Retinal pigment epithelial cell (primary cell): ENCODE data around the gene CYP4F8.
"Not testable (repeated sequence)": the region's sequence is repeated elsewhere in the genome, so short reads cannot be mapped to it uniquely, and the experiment has no call there.

Experiments
- DNase-seq: peaks from one replicate; pipeline ENCODE4 v3.0.0-alpha.2; 2010; ENCODE audit warnings: low read depth
- H3K4me3 ChIP-seq: 2 replicates; pipeline ENCODE4 v1.5.1; 2011; ENCODE audit warnings: mild to moderate bottlenecking, low read length, control low read depth, moderate library complexity
- TF ChIP-seq, protein P1 (sequence below): conservative IDR thresholded peaks from 2 replicates; pipeline ENCODE4 v1.5.1; 2011; ENCODE audit warnings: low read depth, low read length, control low read depth, inconsistent platforms

The CYP4F8 gene

DNA sequence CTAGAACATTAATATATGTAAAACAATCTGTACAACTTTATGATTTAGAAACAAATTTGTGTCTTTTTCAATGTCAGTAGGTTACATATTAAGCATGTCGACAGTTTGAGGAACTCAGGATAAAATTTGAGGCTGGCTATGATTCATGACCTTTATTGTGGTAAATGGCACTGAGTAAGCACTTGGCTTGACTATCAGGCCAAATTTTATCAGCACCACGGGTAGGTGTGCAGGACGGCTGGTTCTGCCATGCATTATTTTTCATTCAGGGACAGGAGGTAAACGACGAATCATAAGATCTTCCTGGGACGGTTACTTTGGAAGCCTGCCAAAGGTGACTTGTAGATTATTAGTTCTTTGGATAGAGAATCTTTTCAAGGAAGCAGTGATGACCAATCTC is 19.9 kb upstream of the CYP4F8 start:
- DNase-seq = no peak
- H3K4me3 ChIP-seq = no peak overlapping the region
- TF ChIP-seq, protein P1, sequence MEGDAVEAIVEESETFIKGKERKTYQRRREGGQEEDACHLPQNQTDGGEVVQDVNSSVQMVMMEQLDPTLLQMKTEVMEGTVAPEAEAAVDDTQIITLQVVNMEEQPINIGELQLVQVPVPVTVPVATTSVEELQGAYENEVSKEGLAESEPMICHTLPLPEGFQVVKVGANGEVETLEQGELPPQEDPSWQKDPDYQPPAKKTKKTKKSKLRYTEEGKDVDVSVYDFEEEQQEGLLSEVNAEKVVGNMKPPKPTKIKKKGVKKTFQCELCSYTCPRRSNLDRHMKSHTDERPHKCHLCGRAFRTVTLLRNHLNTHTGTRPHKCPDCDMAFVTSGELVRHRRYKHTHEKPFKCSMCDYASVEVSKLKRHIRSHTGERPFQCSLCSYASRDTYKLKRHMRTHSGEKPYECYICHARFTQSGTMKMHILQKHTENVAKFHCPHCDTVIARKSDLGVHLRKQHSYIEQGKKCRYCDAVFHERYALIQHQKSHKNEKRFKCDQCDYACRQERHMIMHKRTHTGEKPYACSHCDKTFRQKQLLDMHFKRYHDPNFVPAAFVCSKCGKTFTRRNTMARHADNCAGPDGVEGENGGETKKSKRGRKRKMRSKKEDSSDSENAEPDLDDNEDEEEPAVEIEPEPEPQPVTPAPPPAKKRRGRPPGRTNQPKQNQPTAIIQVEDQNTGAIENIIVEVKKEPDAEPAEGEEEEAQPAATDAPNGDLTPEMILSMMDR = no peak

DNA sequence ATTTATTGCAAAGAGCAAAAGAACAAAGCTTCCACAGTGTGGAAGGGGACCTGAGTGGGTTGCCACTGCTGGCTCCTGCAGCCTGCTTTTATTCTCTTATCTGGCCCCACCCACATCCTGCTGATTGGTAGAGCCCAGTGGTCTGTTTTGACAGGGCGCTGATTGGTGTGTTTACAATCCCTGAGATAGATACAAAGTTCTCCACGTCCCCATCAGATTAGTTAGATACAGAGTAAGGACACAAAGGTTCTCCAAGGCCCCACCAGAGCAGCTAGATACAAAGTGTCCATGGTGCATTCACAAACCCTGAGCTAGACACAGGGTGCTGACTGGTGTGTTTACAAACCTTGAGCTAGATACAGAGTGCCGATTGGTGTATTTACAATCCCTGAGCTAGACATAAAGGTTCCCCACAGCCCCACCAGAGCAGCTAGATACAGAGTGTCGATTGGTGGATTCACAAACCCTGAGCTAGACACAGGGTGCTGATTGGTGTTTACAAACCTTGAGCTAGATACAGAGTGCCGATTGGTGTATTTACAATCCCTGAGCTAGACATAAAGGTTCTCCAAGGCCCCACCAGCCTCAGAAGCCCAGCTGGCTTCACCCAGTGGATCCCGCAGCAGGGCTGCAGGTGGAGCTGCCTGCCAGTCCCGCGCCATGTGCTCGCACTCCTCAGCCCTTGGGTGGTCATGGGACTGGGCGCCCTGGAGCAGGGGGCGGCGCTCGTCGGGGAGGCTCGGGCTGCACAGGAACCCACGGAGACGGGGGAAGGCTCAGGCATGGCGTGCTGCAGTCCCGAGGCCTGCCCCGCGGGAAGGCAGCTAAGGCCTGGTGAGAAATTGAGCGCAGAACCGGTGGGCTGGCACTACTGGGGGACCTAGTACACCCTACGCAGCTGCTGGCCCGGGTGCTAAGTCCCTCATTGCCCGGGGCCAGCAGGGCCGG is 6.8 kb upstream of the CYP4F8 start:
- not testable (repeated sequence) for H3K4me3 ChIP-seq, DNase-seq

DNA sequence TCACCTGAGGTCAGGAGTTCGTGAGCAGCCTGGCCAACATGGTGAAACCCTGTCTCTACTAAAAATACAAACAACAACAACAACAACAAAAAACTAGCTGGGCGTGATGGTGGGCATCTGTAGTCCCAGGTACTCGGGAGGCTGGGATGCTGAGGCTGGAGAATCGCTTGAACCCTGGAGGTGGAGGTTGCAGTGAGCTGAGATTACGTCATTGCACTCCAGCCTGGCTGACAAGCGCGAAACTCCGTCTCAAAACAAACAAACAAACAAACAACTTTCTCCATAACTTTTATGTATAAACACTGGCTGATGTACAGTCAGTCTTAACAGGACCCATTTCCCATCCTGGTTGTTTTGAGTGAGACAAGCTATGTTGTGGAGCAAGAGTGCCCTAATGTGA is 5.8 kb upstream of the CYP4F8 start:
- DNase-seq = no peak
- no peak overlapping the region for H3K4me3 ChIP-seq
- TF ChIP-seq, protein P1 = no peak

DNA sequence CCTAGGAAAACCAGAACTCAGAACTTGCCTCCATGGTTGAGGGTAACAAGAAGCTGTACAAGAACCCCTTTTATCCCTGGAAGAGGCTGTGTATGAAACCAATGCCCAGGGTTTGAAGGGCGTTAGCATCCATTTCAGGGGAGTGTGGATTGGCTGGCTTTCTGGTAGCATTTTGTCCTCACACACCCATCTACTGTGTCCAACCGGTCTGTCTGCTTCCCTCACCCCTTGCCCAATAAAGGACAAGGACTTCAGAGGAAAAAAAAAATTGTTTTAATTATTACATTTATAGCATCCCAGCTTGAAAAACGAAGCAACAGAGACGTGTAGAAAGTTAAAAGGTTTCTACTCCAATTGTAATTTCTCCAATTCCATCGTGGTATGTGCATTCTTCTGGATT is 2.7 kb upstream of the CYP4F8 start:
- TF ChIP-seq, protein P1 = no peak
- DNase-seq = no peak
- no peak overlapping the region for H3K4me3 ChIP-seq

DNA sequence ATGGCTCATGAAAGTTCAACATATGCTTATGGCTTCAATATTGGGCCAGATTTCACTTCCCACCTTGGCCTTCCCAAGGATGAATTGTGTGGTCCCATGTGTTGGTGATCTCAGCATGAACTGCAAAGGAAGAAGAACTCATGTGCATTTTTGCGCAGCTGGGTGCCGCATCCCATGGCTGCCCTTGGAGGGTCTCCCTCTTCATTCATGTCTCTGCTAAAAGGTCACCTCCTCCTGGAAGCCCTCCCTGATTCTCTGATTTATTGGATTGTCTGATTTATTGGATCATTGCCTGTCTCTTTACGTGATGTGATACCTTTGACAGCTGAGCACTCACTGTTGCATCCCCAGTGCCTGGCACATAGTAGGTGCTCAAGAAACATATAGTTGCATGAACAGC is 1.7 kb upstream of the CYP4F8 start:
- no peak overlapping the region for H3K4me3 ChIP-seq
- no peak for DNase-seq
- TF ChIP-seq, protein P1 = no peak

DNA sequence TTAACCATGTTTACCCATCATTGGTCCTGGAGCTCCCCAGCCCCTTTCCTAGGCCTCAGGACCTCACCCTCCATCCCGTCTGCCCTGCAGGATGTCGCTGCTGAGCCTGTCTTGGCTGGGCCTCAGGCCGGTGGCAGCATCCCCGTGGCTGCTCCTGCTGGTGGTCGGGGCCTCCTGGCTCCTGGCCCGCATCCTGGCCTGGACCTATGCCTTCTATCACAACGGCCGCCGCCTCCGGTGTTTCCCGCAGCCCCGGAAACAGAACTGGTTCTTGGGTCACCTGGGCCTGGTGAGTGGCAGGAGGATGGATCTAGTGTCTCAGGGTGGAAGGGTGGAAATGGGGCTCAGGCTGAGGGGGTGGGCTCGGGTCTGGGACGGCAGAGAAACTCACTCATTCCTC is 508 bp downstream of the CYP4F8 start:
- TF ChIP-seq, protein P1 = no peak
- H3K4me3 ChIP-seq = no peak overlapping the region
- DNase-seq = no peak

DNA sequence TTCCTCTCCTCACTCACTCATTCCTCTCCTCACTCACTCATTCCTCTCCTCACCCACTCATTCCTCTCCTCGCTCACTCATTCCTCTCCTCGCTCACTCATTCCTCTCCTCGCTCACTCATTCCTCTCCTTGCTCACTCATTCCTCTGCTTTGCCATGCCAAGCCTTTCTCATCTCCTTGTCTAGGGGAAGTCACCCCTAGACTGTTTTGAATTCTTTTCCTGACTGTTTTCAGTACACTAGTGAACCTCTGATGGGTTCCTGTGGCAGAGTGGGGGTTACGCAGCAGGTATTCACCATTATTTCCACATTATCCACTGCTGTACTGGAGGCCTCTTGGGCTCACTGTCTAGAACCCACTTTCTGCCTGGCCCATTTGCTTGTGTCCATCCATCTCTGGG is 1.2 kb downstream of the CYP4F8 start:
- TF ChIP-seq, protein P1 = no peak
- H3K4me3 ChIP-seq = no peak overlapping the region
- DNase-seq = no peak
